ENCODE data around the gene GRHL3.
"Not testable (repeated sequence)": the region's sequence is repeated elsewhere in the genome, so short reads cannot be mapped to it uniquely, and the experiment has no call there.

Gene GRHL3

DNA sequence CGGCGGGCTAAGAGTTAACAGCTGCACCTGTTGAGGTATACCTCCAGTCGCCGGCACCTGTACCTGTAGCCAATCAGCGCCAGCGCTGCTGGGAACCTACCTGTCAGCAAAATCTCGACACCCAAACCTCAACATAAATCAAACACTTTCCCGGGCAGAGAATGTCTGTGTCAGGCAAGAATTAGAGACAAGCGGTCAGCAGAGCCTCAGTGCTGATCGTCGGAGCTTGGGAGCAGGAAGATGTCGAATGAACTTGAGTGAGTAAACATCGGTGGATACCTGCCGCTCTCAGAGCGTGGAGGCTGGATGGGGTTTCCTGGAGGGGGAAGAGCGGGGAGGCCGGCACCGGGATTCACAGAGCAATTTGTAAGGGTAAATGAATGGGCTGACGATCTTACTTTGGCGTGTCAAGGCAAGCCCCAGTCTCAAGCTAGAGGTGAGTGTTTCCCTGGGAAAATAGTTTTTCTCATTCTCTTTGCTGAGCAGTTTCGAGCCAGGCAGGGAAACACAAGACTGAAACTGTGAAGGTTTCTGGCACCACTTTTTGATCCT, at the start of gene GRHL3:
TSS of gene GRHL3 (plus strand) at position 46 of the 552 bp plus-strand sequence. CDS start at position 241, 195 bp downstream.
- no peak for DNase-seq

DNA sequence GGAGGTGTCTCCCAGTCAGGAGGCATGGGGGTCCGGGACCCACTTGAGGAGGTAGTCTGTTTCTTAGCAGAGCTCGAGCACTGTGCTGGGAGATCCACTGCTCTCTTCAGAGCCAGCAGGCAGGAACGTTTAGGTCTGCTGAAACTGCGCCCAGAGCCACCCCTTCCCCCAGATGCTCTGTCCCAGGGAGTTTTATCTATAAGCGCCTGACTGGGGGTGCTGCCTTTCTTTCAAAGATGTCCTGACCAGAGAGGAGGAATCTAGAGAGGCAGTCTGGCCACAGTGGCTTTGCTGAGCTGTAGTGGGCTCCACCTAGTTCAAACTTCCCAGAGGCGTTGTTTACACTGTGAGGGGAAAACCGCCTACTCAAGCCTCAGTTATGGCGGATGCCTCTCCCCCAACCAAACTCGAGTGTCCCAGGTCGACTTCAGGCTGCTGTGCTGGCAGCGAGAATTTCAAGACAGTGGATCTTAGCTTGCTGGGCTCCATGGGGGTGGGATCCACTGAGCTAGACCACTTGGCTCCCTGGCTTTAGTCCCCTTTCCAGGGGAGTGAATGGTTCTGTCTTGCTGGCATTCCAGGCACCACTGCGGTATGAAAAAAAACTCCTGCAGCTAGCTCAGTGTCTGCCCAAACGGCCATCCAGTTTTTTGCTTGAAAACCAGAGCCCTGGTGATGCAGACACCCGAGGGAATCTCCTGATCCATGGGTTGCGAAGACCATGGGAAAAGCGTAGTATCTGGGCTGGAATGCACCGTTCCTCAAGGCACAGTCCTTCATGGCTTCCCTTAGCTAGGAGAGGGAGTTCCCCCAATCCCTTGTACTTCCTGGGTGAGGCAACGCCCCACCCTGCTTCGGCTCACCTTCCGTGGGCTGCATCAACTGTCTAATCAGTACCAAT, 44.7 kb upstream of the GRHL3 start:
- DNase-seq, result not testable (repeated sequence)

DNA sequence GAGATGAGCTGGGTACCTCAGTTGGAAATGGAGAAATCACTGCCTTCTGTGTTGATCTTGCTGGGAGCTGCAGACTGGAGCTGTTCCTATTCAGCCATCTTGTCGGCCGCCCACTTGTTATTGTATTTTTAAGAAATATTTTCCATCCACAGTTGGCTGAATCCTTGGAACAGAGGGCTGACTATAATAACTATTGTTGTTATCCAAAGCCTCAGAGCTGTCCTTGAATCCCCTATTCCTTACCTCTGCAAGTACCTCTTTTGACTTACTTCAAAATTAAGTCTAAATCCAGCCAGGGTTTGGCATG, 44.1 kb upstream of the GRHL3 start:
- DNase-seq, result no peak

DNA sequence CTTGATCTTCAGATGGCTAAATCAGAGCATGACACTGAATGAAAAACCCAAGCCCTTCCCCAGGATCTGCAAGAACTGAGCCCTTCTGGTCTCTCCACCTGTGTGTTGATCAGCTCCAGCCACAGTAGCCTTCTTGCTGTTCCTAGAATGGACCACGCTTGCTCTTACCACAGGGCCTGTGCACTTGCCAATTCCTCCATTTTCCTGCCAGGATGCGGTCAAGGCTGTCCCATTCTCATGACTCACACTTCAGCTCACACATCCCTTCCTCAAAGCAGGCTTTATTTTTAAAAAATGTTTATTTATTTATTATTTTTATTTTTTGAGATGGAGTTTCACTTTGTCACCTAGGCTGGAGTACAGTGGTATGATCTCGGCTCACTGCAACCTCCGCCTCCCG, 43.6 kb upstream of the GRHL3 start:
- no peak for DNase-seq

GRCh38 chr1:24276791-24277190, 42.4 kb upstream of the GRHL3 start:
- DNase-seq, result no peak

DNA sequence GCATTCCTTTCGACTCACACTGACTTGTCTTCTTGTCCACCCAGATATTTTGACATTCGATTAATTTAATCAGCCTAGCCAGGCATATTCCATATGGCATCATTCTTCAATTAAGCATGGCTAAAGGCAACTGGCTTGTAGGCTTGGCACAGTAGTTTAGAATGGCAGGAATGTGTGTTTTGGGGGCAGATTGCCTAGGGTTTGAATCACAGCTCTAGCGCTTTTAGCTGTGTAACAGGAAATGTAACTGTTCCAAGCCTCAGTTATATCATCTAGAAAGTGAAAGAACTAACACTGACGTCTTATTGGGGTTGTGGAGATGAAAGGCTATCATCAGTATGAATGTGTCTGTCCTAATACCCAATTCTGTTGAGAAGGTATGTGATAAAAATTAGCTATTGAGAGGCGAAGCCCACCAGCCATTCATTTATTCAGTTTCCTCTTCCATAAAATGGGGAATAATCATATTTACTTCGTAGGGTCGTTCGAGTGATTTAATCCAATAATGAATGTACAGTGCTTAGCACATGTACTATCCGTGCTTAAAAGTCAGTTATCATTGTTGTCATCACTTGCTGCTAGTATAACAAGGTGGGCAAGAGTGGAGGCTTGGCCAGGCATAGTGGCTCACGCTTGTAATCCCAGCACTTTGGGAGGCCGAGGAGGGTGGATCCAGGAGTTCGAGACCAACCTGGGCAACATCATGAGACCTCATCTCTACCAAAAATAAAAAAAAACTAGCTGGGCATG, 41.6 kb upstream of the GRHL3 start:
- peak; percentile 75 for DNase-seq

- DNase-seq, result no peak
Measured at GRCh38 chr1:24278726-24279125, 40.4 kb upstream of the GRHL3 start.

DNA sequence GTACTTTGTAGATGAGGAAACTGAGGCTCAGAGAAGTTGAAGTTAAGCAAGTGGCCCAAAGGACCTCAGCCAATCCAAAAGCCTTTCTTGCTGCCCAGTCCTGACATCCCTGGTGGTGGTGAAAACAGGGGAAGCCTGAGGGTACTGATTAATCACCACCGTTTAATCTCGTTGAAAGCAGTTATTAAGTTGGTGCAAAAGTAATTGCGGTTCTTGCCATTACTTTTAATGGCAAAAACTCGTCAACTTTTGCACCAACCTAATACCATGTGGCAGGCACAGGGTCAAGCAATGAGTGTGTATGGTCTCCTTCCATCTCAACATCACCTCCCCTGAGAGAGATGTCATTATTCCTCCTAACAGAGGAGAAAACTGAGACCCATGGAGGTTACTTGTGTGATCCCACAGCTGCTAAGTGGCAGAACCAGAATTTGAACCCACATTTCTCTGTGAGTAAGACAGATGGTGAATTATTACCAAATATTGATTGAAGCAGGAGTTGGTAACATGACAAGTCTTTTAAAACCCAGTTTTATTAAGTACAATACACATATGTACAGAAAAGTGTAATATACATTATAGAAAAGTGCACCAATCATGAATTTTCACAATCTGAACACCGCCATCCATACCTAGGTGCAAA, 39.4 kb upstream of the GRHL3 start:
- no peak for DNase-seq

DNA sequence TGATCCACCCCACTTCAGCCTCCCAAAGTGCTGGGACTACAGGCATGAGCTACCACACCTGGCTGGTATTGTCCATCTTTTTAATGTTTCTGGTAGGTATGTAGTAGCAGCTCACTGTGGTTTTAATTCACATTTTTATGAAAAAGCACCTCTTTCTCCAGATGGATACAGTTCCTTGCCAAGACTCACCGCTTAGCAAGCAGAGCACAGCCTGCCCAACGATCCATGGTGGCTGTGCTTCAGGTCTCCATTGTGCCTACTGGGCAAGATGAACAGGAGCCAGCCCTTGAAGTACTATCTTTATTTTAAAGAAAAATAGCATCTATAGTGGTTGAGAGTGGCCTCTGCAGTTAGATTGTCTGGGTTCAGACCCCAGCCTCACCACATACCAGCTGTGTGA, 37.6 kb upstream of the GRHL3 start:
- no peak for DNase-seq

- no peak for DNase-seq
Measured at GRCh38 chr1:24282491-24282890, 36.7 kb upstream of the GRHL3 start.

DNA sequence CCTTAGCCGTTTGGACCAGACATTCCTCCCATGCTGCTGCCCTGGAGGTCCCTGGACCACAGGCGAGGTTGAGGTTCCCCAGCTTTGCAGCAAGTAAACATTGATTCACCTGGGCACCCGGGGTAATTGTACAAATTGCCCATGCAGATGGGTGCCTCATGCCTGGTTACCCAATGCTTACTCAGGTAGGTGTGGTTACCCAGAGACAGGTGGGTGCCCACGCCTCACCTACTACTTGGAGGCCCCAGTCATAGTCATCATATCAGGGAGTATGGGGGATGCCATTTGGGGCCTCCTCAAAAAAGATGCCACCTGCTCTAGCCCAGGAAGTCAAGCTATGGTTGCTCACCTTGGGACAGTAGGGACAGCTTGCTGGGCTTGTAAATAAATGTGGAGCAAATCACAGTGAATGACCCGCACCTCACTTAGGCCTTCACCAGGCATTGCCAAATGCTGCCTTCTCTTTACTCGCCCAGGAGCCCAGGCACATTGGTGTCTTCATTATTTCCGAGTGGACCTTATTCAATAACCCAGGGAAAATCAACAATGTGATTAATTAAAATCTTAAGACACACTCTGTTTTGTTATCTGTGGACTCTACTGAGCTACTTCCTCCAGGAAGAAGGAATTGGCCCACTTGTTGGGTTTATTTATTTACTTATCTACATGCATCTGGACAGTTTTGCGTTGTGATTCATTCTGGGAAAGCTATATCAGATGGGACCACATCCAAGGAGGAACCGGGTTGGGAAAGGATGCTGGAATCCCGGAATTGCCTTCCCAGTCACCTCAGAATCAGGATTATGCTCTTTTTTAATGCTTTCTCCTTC, 35.6 kb upstream of the GRHL3 start:
- DNase-seq, result no peak

DNA sequence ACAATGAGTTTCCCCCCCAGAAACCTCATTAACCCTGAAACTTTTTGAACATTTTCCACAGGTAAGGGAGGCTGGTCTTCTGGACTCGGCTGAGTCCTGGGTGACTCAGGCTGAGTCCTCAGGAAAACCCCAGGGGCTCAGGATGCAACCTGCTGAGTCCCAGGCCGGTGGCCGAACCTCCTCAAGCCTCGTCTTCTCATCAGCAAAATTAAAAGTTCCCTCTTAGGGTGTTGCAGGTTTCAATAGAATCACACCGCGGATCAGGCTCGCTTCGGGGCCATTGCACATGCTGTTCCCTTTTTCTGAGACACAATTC, 35.0 kb upstream of the GRHL3 start:
- no peak for DNase-seq

GRCh38 chr1:24285231-24285630, 33.9 kb upstream of the GRHL3 start:
- DNase-seq, result no peak

GRCh38 chr1:24286246-24287010, 32.7 kb upstream of the GRHL3 start:
- no peak for DNase-seq

GRCh38 chr1:24287779-24288178, 31.4 kb upstream of the GRHL3 start:
- not testable (repeated sequence) for DNase-seq

GRCh38 chr1:24288479-24288878, 30.7 kb upstream of the GRHL3 start:
- DNase-seq, result no peak

DNA sequence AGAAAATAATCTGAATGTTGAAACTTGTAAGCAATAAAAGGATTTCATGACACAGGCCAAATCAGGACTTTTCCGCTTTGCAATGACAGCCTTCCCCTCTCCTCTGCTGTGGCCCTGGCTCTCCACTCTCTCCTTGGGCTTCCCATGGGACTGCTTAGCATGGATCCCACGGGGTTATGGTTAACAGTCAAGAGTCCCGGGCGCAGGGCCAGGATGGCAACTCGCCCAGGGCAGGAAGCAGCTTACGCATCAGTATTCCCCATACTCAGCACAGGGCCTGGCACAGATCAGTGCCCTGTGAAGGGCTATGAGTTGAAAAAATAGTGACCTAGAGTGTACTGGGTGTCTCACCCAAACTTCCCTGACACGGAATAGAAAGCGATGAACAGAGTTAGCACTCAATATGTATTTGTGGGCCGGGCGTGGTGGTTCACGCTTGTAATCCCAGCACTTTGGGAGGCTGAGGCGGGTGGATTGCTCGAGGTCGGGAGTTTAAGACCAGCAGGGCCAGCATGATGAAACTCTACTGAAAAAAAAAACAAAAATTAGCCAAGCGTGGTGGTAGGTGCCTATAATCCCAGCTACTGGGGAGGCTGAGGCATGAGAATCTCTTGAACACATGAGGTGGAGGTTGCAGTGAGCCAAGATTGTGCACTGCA, 29.1 kb upstream of the GRHL3 start:
- no peak for DNase-seq

- no peak for DNase-seq
Measured at GRCh38 chr1:24290933-24291487, 28.1 kb upstream of the GRHL3 start.

DNA sequence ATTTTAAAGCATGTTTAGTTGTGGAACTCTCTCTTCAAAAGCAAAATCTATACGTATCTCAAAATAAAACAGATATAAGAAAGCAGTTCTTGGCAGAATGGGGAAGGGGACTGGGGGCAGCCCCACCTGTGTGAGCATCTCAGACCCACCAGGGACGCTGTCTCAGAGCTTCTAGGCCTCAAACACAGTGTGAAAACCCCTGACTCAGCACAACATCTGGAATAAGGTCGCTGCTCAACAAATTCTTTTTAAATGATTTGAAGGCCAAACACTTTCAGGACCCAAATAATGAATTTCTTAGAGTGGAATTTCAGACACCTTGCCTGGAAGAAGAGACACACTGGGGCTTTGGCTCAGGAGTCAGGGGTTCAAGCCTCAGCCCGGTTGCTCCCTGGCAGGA, 27.1 kb upstream of the GRHL3 start:
- DNase-seq, result no peak

GRCh38 chr1:24292887-24293286, 26.3 kb upstream of the GRHL3 start:
- DNase-seq, result no peak

All from activated CD4-positive, alpha-beta T cell treated with anti-CD3 and anti-CD28 coated beads, Interleukin-2, Interleukin-6, amounts not matched to agents 100 ng/mL and 50 ng/mL, durations not matched to agents 16 hours and 8 hours (primary cell).